Measurements from ENCODE around the gene ECI1. TPM values are rescaled to one million over a fixed set of nuclear protein-coding genes. Genes with fewer than 3 reads are reported as not detected.
A peak's percentile ranks its signal among the peaks of the same experiment; 100 is the strongest.
"Not testable (repeated sequence)": the region's sequence is repeated elsewhere in the genome, so short reads cannot be mapped to it uniquely, and the experiment has no call there.

ECI1 gene
- total and polyA plus RNA-seq, 2 experiments from 2014 or later = 118 to 143 TPM

DNA sequence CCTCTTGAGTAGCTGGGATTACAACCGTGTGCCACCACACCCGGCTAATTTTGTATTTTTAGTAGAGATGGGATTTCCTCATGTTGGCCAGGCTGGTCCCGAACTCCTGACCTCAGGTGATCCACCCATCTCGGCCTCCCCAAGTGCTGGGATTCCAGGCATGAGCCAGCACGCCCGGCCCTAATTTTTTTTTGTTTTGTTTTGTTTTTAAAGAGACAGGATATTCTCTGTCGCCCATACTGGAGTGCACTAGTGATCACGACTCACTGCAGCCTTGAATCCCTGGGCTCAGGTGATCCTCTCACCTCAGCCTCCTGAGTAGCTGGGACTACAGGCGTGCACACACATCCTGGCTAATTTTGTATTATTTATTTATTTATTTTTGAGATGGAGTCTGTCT is 11.1 kb downstream of the ECI1 start:
- H3K36me3 ChIP-seq (ENCODE audit: insufficient read depth); H3K4me3 Mint-ChIP-seq; H3K9me2 ChIP-seq (ENCODE audit: insufficient read depth); H3K9me3 Mint-ChIP-seq; H3K4me2 ChIP-seq; ATAC-seq; H3K4me3 ChIP-seq; H3K27ac Mint-ChIP-seq; H3K79me2 ChIP-seq (replicated peaks; ENCODE audit: insufficient read depth); DNase-seq (ENCODE audit: low spot score); H2AFZ ChIP-seq; H3K4me1 Mint-ChIP-seq; H3F3A ChIP-seq (replicated peaks; ENCODE audit: low read depth); H3K27ac ChIP-seq (ENCODE audit: low read depth); H4K20me1 ChIP-seq (replicated peaks; ENCODE audit: insufficient read depth); H3K4me1 ChIP-seq (ENCODE audit: insufficient read depth): not testable (repeated sequence)
- peaks cover 18% of the 10 kb centered on the region for H3K27me3 ChIP-seq (ENCODE audit: insufficient read depth)
- H3K36me3 Mint-ChIP-seq (ENCODE audit: low read depth) = peaks cover 38% of the 10 kb centered on the region
- H3K27me3 Mint-ChIP-seq (ENCODE audit: insufficient read depth, low read depth, poor library complexity) = peaks cover 25% of the 10 kb centered on the region

DNA sequence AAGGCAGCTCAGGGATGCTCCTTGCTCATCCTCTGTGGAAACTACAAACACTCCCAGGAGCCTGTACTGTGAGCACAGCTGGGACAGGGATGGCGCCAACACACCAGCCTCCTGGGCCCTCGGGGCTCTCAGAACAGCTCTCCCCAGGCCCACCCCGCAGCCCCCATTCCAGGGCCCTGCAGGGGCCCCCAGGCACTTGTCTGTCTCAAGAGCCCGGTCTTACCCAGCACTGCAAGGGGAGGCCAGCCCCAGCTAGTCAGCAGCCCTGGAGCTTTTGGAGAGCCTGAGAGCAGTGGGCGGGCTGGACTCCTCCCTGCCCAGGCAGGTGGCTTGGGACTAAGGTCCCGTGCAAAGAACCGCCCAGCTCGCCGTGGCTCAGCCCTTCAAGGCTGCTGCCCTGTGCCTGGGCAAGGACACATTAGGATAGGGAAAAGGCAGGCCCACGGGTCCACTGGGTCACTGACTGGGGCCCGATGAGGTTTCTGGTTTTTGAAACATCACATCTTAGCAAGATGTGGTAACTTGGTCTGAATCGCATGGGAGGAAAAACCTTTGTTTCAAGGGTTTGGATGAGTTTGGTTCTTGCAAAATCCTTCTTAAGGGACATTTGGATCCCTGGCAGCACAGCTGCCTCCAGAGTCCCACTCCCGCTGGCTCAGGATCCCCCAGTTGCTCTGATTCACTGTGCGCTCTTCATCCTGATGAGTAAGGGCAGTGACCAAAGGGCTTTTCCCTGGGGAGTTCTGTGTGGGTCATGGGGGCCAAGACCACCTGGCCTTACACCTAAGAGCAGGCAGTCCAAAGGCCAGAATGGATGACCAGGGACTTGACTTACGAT is 12.3 kb downstream of the ECI1 start:
- Histone ChIP-seq H3K4me2 (no peak overlapping the region), H3K4me1 (ENCODE audit: insufficient read depth) (no peaks in the 10 kb centered on the region), H3K36me3 (ENCODE audit: insufficient read depth) (peaks cover 3% of the 10 kb centered on the region; the same call in 1 of the 2 replicates), H3F3A (replicated peaks; ENCODE audit: low read depth) (peaks cover 3% of the 10 kb centered on the region; the same call in 1 of the 2 replicates), H3K9me2 (ENCODE audit: insufficient read depth) (no peaks in the 10 kb centered on the region), H3K79me2 (replicated peaks; ENCODE audit: insufficient read depth) (no peaks in the 10 kb centered on the region), H3K27ac (ENCODE audit: low read depth) (no peak overlapping the region), H3K27me3 (ENCODE audit: insufficient read depth) (peaks cover 18% of the 10 kb centered on the region), H4K20me1 (replicated peaks; ENCODE audit: insufficient read depth) (no peaks in the 10 kb centered on the region; the same call in 1 of the 2 replicates), H3K4me3 (no peak overlapping the region), H2AFZ (no peak overlapping the region)
- H3K36me3 Mint-ChIP-seq (ENCODE audit: low read depth) = peaks cover 30% of the 10 kb centered on the region
- peak; percentile 45 for DNase-seq (ENCODE audit: low spot score)
- no peaks in the 10 kb centered on the region for H3K9me3 Mint-ChIP-seq
- peaks cover 28% of the 10 kb centered on the region for H3K27me3 Mint-ChIP-seq (ENCODE audit: insufficient read depth, low read depth, poor library complexity)
- TF ChIP-seq, protein P1, sequence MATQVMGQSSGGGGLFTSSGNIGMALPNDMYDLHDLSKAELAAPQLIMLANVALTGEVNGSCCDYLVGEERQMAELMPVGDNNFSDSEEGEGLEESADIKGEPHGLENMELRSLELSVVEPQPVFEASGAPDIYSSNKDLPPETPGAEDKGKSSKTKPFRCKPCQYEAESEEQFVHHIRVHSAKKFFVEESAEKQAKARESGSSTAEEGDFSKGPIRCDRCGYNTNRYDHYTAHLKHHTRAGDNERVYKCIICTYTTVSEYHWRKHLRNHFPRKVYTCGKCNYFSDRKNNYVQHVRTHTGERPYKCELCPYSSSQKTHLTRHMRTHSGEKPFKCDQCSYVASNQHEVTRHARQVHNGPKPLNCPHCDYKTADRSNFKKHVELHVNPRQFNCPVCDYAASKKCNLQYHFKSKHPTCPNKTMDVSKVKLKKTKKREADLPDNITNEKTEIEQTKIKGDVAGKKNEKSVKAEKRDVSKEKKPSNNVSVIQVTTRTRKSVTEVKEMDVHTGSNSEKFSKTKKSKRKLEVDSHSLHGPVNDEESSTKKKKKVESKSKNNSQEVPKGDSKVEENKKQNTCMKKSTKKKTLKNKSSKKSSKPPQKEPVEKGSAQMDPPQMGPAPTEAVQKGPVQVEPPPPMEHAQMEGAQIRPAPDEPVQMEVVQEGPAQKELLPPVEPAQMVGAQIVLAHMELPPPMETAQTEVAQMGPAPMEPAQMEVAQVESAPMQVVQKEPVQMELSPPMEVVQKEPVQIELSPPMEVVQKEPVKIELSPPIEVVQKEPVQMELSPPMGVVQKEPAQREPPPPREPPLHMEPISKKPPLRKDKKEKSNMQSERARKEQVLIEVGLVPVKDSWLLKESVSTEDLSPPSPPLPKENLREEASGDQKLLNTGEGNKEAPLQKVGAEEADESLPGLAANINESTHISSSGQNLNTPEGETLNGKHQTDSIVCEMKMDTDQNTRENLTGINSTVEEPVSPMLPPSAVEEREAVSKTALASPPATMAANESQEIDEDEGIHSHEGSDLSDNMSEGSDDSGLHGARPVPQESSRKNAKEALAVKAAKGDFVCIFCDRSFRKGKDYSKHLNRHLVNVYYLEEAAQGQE (IDR thresholded peaks at IDR 0.05; ENCODE audit: unreplicated experiment) = no peak
- no peak overlapping the region; the same call in 2 of the 3 replicates for H3K4me3 Mint-ChIP-seq
- ATAC-seq = peak; percentile 6
- no peak overlapping the region for H3K27ac Mint-ChIP-seq
- H3K4me1 Mint-ChIP-seq = no peaks in the 10 kb centered on the region

DNA sequence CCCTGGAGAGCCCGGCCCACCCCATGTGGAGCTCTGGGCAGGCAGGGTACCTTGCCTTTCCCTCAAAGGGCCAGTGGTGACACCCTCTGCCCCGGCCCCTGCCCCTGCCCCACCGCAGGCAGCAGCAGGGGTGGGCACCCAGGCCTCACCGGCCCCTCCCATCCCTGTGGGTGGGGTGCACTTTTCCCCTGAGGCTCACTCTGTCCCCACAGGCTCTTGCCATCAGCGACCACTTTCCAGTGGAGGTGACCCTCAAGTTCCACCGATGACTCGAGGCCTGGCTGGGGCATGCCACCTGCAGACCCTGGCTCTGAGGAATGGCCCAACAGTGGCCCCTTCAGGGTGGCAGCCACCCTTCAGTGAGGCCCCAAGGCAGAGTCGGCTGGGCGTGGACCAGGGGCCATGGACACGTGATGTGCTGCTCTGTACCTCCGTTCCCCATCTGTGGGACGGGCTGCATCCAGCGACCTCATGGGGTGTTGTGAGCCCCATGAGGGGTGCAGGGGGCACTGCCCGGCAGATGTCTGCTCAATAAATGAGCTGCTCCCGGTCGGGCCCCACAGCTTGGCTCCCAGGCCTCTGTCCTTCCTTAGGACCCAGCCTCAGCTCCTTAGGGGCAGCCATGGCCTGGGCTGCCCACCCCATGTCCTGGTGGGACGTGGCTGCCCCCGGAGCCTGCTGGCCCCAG is 13.1 kb downstream of the ECI1 start:
- Mint-ChIP-seq H3K27me3 (ENCODE audit: insufficient read depth, low read depth, poor library complexity) (peaks cover 31% of the 10 kb centered on the region), H3K4me3 (no peak overlapping the region), H3K27ac (no peak overlapping the region), H3K9me3 (no peaks in the 10 kb centered on the region), H3K4me1 (no peaks in the 10 kb centered on the region), H3K36me3 (ENCODE audit: low read depth) (peaks cover 24% of the 10 kb centered on the region)
- Histone ChIP-seq H2AFZ (no peak overlapping the region), H3K36me3 (ENCODE audit: insufficient read depth) (no peaks in the 10 kb centered on the region; the same call in 1 of the 2 replicates), H3K27me3 (ENCODE audit: insufficient read depth) (peaks cover 18% of the 10 kb centered on the region), H4K20me1 (replicated peaks; ENCODE audit: insufficient read depth) (no peaks in the 10 kb centered on the region; the same call in 1 of the 2 replicates), H3K4me1 (ENCODE audit: insufficient read depth) (no peaks in the 10 kb centered on the region), H3K4me3 (peak overlapping the region; percentile 65), H3F3A (replicated peaks; ENCODE audit: low read depth) (peaks cover 2% of the 10 kb centered on the region; the same call in 1 of the 2 replicates), H3K9me2 (ENCODE audit: insufficient read depth) (no peaks in the 10 kb centered on the region), H3K79me2 (replicated peaks; ENCODE audit: insufficient read depth) (no peaks in the 10 kb centered on the region), H3K4me2 (peak overlapping the region; percentile 92), H3K27ac (ENCODE audit: low read depth) (no peak overlapping the region)
- no peak for TF ChIP-seq JUNB (IDR thresholded peaks at IDR 0.05; ENCODE audit: unreplicated experiment)
- TF ChIP-seq EZH2 (IDR thresholded peaks at IDR 0.05; ENCODE audit: low read depth, unreplicated experiment) = no peak
- peak; percentile 39; the same call in 1 of the 2 replicates for TF ChIP-seq POLR2AphosphoS5 (IDR thresholded peaks at IDR 0.05; ENCODE audit: low read depth)
- no peak for TF ChIP-seq NANOG (IDR thresholded peaks at IDR 0.05; ENCODE audit: borderline replicate concordance)
- no peak for TF ChIP-seq ZNF331 (CRISPR knock-in tag; IDR thresholded peaks at IDR 0.05; ENCODE audit: low read depth)
- TF ChIP-seq, protein P1 (IDR thresholded peaks at IDR 0.05; ENCODE audit: unreplicated experiment) = no peak
- TF ChIP-seq, protein P2, sequence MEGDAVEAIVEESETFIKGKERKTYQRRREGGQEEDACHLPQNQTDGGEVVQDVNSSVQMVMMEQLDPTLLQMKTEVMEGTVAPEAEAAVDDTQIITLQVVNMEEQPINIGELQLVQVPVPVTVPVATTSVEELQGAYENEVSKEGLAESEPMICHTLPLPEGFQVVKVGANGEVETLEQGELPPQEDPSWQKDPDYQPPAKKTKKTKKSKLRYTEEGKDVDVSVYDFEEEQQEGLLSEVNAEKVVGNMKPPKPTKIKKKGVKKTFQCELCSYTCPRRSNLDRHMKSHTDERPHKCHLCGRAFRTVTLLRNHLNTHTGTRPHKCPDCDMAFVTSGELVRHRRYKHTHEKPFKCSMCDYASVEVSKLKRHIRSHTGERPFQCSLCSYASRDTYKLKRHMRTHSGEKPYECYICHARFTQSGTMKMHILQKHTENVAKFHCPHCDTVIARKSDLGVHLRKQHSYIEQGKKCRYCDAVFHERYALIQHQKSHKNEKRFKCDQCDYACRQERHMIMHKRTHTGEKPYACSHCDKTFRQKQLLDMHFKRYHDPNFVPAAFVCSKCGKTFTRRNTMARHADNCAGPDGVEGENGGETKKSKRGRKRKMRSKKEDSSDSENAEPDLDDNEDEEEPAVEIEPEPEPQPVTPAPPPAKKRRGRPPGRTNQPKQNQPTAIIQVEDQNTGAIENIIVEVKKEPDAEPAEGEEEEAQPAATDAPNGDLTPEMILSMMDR (conservative IDR thresholded peaks at IDR 0.05; ENCODE audit: low read depth in 2 of 2) = 0 out of 4 replicates have a peak, but pooled peaks of 1 of the 2 experiments have one; percentile 21
- ATAC-seq (peak; percentile 16), DNase-seq (ENCODE audit: low spot score) (peak; percentile 33)

All from GM23338 (cell line).